Gastroesophageal sphincter (tissue), 3 donors: ENCODE measurements around the gene VWA7.

Experiments
- CTCF ChIP-seq, 4 experiments: fragments of 200-600 bp in 2 of 4; fragments of 450-650 bp in 2 of 4; sonication (generic) in 1 of 4; IDR thresholded peaks; one replicate each; pipeline ENCODE4 v1.5.1; 2017 to 2019; ENCODE audit warnings: antibody characterized with exemption in 4 of 4, mild to moderate bottlenecking in 2 of 4, moderate library complexity in 2 of 4
- POLR2AphosphoS5 ChIP-seq: sonication (generic); formaldehyde crosslinking; IDR thresholded peaks from one replicate; pipeline ENCODE4 v1.6.1; 2017; ENCODE audit warnings: antibody characterized with exemption

- TF ChIP-seq CTCF (IDR thresholded peaks at IDR 0.05) = no peak
- TF ChIP-seq POLR2AphosphoS5 = no peak
These were observed 55.0 kb downstream of the VWA7 start for GRCh38 chr6:31722173-31722572.
